Dedifferentiated amniotic fluid mesenchymal stem cell (primary cell): Measurements from ENCODE around the gene DAPK2.

Experiments
- DNase-seq: peaks from one replicate; pipeline ENCODE4 v3.0.0-alpha.2; 2016; ENCODE audit errors: extremely low spot score

The DAPK2 gene

GRCh38 chr15:63998489-63998888 is 47.8 kb downstream of the DAPK2 start:
- DNase-seq = no peak

DNA sequence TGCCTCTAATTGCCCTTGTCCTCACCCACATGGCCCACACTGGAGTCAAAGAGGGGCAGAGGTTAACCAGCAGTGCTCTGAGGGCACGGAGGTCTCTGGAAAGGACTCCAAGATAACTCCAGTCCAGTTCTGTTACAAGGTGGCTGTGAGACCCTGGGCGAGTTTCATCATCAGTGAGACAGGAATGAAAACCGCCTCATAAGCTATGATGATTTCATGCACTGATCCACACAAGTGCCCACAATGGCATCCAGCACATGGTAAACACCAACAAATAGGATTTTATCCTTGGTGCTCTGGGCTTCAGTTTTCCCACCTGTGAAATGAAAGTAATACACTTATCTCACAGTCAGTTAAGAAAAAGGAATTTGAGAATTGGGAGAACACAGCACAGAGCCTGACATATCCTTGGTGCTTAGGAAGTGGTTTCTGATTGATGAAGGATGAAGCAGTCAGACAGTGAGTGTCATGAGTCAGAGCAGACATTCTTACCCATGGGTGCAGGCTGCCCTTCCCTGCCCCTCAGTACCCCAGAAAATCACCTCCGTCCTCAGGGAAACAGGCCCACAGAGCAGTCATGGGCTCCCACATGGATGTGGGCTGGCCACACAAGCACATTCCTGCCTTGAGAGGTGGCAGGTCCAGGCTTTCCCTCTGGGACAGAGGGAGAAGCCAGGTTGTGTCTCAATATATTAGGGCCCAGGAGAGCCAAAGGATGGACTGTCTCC is 48.4 kb downstream of the DAPK2 start:
- no peak for DNase-seq

DNA sequence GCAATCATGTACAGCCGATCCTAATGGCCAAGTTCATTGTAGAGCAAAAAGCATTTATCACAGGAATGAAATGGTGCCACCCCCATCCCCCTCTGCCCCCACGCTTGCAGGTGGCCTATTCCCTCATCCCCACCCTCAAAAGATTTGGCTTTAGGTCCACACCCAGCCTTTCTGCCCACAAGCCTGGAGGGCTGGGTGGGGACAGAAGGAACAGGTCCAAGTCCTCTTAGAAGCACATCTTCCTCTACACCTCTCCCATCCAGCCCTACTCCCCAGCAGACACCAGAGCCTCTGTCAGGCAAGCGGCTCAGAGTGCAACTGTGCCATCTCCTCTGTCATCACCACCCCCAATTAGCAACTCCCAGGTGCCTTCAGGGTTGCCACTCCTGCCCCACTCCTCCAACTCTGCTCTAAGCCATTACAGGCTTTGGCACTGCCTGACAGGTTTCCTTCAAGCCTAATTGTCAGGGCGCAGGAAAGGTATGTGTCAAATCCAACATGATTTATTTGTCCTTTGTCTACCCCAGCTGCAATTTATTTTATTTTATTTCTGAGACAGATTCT is 49.4 kb downstream of the DAPK2 start:
- DNase-seq = no peak

DNA sequence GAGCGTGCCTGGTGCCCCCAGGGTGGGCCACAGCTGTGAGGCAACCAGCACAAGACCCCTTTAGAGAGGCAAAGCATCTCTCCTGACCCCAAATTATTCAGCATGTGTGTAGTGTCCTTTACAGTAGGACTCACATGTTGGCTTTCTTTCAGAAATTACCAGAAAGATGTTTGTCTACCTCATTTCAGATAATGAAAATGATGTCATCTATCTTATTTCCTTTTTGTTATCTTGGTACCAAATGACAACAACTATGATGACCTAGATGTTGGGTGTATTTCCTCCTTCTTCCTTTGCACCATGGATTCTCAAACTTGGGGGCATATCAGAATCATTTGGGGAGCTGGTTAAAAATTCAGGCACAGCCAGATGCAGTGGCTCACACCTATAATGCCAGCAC is 50.5 kb downstream of the DAPK2 start:
- DNase-seq = no peak

- no peak for DNase-seq
Measured at GRCh38 chr15:63994073-63994600, 52.1 kb downstream of the DAPK2 start.

DNA sequence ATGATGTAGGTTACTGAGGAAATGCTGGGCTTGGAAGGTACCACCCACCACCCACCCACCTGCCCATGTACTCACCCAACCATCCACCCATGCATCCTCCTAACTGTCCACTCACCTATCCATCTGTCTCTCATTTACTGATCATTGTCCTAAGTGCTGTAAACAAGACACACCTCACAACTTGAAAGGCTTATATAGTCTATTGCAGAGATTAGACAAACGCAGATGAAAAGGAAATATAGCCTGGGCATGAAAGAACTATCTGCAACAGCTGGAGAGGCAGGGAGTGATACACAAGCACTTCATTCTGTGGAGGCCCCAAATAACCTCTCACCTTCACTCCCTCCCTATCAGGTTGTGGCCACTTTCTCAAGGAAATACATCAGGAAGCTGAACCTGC is 54.0 kb downstream of the DAPK2 start:
- no peak for DNase-seq

GRCh38 chr15:63991706-63992105 is 54.6 kb downstream of the DAPK2 start:
- DNase-seq = no peak

- DNase-seq = no peak
Measured at GRCh38 chr15:63990454-63990853, 55.8 kb downstream of the DAPK2 start.

DNA sequence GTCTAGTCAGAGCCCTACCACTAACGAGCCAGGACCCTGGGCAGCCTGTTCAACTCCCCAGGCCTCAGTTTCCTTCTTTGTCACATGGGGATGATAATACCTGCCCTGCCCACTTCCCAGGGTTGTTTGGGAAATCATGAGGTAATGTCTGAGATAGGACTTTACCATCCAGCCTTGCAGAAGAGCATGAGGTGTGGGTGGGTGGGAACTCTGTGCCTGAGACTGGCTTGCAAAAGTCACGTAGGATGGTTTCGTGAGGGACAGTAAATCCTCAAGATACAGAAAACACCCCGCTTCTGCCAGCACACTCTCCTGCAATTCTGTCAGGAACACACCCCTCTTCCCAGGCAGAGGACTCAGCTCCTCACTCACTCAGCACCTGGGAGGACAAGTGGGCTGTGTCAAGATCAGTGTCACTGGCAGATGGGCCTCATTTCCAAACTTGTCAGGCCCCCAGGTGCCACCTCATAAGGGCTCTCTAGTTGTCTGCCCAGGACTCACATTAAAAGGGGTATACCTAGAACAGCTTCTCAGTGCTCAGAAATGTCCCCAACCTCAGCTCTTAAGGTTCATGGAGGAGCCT is 58.4 kb downstream of the DAPK2 start:
- DNase-seq = no peak

DNA sequence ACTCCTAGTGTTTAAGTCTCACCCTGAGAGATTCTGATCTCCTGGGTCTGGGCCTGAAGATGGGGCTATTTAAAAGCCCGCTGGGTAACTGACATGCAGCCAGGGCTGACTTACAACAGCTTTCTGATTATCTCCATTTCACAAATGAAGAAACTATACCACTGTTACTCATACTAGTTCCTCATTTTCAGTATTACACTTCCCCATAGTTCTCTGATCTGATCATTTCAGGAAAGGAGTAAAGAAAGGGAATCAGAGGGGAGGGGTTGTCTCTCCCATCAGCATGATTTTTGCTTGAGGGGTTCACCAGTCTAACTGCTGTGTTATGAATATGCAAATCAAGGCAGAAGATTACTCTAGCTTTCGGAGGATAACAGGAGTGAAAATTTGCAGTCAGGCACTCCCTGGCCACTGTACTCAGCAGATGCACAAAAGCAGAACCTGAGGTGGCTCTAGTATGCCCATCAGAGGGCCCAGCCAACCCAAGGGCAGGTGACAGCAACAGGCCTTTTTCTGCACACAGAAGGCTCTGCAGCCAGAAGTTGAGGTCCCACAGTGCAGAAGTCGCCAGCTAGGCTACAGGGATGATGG is 59.4 kb downstream of the DAPK2 start:
- no peak for DNase-seq

DNA sequence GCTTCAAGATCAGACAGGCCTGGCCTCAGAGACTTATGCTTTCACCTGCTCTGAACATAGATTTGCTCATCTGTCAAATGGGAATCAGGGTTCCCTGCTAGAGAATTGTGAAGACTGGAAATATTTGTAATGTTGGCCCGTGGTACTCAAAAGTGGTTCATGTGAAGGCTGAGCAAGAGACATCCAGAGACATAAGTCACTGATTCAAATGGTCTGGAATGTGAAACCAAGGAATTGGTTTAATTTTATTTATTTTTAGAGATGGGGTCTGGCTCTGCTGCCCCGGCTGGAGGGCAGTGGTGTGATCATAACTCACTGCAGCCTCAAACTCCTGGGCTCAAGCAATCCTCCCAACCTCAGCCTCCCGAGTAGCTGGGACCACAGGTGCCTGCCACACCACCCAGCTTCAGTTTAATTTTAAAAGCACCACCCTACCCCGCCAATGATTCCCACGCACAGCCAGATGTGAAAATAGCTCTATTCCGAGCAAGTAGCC is 60.1 kb downstream of the DAPK2 start:
- DNase-seq = no peak

- DNase-seq = no peak
Measured at GRCh38 chr15:63985221-63986184, 60.8 kb downstream of the DAPK2 start.

DNA sequence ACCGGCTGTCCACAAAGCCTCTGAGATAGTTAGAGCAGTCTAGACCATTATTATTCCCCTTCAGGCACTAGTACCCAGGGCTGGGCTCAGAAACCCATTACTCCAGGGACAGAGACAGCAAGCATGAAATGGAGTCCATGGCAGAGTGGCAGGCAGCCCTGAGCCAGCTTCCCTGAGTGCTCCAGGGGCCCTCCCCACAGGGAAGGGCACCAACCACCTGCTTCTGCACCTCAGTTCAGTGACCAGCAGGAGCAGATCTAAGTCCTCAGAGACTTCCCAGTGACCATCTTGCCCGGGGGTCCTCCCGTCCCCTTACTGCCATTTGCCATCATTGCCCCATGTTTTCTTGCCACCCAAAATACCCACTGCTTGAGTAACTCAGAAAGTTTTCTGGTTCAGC is 62.0 kb downstream of the DAPK2 start:
- DNase-seq = no peak

GRCh38 chr15:63983061-63983711 is 63.1 kb downstream of the DAPK2 start:
- DNase-seq = no peak

- no peak for DNase-seq
Measured at GRCh38 chr15:63982381-63982854, 63.9 kb downstream of the DAPK2 start.

- no peak for DNase-seq
Measured at GRCh38 chr15:63981596-63982320, 64.5 kb downstream of the DAPK2 start.

GRCh38 chr15:63979262-63979793 is 67.0 kb downstream of the DAPK2 start:
- DNase-seq = no peak

DNA sequence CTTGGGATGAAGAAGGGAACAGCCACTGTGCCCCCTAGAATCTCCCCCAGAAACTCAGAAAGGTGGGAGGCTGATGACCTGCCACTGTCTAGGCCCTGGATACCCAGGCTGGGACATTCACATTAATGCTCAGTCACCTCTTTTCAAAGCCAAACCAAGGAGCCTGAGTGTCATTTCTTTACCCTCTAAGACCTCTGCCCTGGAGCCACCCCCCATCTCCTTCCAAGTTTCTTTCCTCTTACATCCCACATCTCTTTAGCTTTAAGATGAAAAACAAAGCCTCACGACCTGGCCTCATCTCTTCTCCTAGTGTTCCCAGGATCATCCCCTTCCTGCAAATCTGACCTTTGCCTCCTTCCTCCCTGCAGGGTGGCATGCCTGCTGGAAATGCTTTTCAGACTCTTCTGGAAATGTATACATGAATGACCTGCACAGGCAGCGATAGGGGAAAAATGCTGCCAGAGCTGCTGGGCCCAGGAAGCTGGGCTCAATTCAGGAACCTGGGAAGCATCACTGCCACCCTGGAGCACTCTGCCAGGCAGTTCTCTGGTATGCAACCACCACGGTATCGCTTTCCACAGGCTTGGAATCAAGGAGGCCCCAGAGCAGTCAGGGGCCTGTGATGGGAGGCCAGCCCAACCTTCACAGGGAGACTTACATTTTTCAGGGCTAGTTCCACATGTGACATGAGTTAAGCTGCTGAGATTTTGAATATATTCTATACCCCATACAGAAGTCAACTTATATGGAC is 67.6 kb downstream of the DAPK2 start:
- DNase-seq = no peak

DNA sequence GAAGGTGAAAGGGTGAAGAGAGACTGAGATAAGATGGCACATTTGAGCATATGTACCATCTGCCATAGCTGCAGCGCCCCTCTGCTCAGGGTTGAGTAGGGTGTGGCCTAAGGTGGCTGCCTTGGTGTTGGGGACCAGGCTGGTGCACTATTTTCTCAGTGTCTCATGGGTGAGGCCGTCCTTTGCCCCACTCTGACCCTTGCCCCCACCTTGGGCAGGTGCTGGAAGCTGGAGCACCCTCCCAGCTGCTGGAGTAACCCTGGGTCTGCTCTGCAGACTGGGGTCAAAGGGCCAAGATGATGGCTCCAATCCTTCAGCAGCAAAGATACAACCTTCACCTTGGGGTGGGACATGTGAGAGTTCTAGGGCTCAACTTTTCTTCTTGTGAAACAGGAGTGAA is 69.2 kb downstream of the DAPK2 start:
- no peak for DNase-seq
